HG02885 (cell line): ENCODE results near the gene CIB2.
A peak's percentile ranks its signal among the peaks of the same experiment; 100 is the strongest.

Experiments used
- ATAC-seq: cut with Tn5 transposase; IDR thresholded peaks from one replicate; pipeline ENCODE4 v1.9.1; 2021; ENCODE audit warnings: mild to moderate bottlenecking; ENCODE audit not compliant: unreplicated experiment, poor library complexity

The CIB2 gene

DNA sequence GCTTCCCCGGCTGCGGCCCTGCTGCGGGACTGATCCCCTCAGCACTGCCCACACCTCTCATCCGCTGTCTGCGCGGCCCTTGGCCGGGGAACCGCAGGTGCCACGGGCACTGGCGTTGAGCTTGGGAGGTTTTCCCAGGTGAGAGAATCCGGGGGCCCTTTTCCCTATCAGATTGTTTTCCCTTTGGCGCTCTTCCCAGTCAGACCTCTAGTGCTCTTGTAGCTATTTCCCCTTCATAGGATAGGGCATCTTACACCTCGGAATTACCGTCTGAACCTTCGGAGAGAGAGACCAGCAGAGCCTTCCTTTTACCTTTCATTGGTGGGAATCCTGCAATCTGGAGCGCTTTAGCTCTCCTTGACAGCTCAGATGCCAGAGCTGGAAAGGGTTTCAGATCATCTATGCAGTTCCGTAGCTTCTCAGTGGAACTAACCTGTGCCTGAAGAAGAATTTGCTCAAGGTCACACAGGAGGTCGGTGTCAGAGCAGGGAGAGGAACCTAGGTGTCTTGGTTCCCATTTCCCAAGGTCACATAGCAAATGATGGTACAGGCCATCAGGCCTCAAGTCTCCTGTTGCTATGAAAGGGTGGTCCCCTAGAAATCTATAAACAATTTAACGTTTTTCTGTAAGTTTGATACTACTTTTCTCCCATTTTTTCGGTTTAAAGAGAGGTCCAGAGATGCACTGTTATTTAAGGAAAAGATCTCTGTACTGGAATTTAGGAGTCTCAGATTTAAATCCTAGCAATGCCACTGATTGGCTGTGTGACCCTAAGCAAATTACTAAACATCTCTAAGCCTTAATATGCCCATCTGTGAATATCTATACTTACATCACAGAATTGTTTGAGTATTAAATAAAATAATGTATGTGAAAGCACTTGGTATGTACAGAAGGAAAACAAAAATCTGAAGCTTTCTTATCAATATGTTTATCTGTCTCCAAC lies 18.8 kb upstream of the CIB2 start:
- no peak for ATAC-seq

DNA sequence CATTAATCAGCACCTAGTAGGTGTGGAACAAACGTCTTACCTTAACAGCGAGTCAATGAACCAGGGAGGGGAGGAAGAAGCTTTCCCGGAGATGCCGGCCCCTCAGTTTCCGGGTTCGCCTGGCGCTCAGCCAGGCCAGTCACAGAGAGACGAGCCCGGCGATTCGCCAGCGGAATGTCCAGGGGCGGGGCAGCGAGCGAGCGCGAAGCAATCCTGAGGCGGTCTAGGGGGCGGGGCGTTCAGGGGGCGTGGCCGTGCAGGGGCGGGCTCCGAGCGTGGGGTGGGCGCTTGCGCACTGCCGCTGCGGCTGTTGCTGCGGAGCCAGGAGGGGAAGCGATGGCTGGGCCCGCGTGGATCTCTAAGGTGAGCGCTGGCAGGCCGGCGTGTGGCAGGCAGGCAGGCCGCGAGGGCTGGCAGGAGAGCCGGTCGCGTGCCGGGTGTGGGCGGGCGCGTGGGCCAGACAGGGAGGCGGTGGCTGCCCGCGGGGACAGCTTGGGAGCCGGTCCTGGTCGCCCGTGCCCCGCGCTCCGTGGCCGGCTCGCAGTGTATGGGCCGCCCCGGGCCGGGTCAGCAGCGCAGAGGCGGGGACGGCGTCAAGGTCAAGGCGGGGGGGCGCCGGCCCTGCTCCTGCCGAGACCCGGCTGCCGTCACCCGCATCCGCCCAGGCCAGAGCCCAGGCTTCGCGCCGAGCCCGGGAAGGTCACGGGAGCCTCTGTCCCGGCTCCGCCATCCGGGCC lies 18.0 kb upstream of the CIB2 start, which contains the start of gene IDH3A:
Gene IDH3A (plus strand): TSS at position 295 of the 737 bp plus-strand sequence. CDS start 42 bp downstream, at position 337.
- peak; percentile 82 for ATAC-seq

DNA sequence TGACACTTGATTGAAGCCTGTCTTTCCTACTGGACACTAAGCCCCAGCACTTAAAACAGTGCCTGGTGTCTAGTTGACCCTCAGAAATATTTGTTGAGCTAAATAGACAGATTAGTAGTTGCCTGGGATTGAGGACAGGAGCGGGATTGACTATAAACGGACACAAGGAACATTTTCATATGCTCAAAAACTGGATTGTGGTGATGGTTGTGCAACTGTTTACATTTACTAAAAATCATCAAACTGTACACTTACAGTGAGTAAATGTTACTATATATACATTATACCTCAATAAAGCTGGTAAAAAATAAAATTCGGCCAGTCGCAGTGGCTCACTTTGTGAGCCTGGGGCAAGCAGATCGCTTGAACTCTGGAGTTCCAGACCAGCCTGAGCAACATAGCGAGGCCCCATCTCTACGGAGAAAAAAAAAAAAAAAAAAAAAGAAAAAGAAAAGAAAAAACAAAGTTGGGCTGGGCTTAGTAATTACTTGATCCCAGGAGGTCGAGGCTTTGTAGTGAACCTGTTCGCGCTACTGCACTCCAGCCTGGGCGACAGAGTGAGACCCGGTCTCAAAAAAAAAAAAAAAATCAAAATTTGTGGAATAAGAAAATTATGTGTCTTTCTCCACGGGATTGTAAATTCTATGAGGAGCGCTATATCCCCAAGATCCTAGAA lies 17.3 kb upstream of the CIB2 start:
- peak; percentile 8 for ATAC-seq

DNA sequence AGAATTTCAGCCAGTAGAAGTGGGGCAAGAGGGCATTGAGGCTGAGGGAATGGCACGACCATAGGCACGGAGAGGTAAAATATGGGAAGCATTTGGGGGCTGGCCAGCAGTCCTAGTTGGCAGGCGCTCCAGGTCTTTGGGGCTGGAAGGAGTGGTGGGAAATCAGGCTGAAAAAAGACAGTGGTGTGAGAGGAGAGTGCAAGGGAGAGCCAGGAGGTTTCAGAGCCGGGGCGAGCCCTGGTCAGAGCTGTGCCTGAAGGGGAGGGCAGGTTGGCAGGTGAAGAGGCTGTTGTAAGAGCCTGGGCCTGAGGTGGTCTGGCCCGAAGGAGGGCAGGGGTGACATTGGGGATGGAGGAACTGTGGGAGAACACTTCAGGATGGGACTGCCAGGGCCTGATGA lies 16.3 kb upstream of the CIB2 start:
- no peak for ATAC-seq

DNA sequence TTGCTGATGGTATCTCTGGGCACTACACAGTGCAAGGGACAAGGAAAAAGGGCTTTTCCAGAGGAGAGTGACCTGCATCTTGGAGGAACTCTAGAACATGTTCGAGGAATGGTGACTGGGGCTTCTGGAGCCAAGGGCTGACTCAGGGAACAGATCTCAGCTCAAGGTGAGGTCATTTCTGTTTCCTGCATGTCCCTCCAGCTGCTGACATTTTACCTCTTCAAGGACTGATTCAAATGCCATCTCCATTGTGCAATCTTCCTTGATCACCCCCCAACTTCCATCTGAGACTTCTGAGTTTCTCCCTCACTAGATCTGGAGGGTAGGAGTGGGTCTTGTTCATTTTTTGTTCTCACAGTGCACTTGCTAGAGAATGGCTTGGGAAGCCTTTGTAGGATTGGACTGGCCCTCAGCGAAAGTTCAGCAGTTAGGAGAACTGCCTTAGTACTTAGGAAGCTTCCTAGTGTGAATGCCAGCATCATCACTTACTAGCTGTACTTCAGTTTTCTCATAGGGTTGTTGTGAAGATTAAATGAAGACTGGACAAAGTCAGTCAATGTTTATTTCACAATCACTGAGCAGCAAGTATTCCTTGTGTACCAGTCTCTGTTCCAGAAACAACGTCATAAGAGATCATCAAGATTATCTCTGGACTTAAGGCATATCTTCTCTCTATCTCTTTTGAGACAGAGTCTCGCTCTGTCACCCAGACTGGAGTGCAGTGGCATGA lies 15.3 kb upstream of the CIB2 start:
- no peak for ATAC-seq

DNA sequence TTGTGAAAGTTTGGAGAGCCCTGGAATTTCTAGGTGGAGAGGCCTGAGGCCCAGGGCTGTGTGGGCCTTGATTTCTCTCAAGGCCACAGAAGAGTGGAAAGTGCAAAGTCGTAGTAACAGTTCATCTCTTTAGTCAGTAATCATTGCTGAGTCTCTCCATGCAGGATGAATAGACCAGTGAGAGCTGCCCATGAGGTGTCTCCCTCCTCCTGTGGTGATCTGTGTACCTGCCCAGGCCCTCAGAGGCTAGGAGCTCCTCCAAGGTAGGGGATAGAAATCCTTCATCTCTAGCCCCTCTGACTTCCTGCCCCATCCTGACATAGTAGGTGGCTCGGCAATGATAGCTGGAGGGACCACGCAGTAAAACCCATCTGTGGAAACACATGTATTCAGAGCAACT lies 11.1 kb upstream of the CIB2 start:
- no peak for ATAC-seq

DNA sequence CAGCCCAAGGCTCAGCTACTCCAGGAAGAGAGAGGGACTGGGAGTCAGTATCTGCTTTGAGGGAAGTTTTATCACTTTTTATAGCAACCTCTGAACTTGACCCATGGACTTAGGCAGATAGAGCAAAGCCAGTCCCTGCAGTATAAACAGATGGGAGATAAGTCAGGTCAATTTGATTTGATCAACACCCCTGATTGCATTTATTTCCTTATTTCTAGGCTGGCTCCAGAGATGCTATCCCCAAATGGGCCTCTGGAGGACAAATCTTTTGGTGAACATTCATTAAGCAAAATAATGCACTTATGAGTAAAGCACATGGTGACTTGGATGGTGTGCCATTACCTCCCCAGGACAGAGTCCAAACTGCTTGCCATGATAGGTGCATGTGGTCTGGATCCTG lies 9.0 kb upstream of the CIB2 start:
- no peak for ATAC-seq

DNA sequence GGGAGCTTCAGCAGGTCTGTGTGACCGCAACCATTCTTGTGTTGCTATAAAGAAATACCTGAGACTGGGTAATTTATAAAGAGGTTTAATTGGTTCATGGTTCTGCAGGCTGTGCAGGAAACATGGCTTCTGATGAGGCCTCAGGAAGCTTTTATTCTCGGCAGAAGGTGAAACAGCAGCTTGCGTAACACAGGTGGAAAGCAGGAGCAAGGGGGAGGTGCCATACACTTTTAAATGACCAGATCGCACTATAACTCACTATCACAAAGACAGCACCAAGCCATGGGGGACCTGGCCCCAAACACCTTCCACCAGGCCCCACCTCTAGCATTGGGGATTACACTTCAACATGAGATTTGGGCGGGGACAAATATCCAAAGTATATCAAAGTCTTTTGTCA lies 8.3 kb upstream of the CIB2 start:
- no peak for ATAC-seq

DNA sequence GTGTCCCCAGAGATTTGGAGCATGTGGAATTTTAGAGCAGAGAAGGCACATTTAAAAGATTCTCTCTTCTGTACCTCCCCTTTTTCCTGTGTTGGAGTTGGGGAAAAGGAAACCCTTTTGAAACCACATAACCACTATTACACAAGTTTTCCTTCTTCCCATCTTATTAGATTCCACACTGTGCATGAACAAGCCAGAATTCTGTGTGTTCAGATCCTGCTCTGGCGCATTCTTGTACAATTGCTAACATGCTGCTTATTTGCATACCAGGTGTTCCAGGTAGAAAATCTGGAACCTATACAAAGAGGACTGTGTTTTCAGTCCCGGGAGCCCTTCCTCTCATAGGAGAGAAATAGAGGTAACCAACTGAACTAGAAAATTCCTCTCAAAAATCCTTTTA lies 2.6 kb upstream of the CIB2 start:
- ATAC-seq, result no peak

DNA sequence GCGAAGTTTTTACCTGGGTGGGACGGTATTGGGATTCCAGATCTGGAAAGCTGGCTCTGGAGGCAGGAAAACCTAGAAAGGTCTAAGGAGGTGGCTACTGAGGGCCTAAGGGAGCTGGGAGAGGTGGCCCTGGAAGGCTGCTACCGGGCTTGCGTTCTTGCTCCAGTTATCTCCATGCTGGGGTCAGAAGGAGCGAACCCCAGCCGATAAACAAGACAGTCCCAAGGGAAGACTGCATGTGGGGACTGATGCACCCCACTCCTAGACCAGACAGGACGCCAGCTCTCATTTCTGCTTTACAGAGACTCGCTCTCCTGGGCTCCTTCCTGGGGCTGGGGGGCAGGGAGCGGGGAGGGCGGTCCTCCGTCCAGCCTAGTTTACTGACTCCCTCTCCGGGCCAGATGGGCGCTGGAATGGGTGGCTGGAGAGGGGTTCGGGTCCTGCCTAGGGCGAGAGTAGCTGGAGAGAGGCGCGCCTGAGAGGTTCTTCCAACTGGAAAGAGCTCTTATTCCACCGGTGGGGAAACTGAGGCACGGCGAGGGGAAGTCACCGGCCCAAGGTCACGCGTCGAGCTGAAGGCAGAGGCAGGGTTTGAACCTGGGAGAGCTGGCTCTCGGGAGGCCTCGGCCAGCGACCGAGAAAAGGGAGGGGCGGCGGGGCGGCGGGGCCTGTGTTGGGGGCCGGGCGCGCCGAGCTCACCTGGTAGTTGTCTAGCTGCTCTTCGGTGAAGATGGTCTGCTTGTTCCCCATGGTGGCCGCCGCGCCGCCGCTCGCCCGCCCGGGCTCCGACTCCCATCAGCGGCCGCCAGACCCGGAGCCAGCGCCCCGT lies 565 bp downstream of the CIB2 start:
- peak; percentile 51 for ATAC-seq

DNA sequence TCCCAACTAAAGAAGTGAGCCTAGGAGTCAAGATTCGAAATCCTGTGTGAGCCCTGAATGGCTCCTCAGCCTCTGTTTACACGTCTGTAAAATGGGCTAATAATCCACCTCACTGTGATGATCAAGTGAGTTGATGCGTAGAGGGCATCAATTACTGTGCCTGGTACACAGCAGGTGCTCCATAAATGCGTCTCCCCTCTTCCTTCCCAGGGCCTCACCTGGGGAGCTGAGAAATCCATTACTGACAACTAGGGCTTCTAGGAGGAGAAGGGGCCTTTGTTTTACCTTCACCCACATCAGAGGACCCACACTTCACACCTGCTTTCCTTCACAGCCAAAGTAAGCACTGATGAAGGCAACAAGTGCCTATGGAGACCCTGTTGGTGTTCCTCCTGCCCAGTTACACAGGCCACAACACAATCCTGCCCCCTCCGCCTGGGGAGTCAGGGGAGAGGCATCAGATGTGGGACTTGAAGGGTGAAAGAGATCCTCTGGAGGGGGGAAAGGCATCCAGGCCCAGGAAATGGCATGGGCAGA lies 1.4 kb downstream of the CIB2 start:
- ATAC-seq, result no peak

DNA sequence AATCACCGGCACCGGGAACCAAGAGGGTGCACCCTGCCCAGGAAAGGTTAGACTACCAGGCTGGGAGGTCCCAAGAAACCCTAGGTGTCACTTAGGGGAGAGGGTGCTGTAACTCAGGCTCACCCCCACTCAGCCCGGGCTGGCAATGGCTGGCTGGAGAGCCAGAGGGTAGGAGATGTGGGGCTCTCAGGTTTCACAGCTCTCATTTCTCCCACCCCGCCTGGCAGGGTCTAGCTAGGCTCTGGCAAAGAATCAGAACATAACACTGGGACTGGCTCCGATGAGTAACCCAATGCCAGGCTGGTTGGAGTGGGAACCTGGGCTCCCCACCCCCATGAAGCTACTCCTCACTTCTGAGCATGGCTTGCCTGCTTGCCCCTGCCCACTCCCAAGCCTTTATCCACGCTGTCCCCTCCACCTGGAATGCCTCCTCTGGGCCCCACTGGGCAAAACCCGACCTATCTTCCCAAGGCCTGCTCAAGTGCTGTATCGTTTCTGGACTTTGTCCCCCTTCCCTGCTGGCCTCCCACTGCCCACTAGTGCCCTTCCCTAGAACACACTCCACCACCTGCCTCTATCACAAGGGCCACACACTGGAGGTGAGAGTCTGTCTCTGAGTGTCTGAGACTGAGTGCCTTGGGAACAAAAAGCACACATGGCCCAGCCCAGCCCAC lies 2.0 kb downstream of the CIB2 start:
- no peak for ATAC-seq

DNA sequence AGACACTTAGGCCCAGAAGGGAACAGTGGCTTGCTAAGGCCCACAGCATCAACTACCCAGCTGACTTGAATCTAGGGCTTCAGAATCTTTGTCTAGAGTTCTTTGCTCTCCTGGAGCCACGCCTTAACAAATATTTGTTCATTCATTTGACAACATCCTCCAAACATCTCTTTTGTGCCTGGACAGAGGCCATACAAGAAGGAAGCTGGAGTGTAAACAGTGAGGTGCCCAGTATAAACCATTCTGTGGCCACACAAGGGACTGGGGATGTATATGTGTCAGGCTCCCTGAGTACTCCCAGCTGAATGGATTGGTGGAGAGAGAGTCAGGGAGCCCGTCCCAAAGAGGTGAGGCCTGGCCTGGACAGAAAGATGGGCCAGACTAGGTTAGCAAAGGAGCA lies 3.4 kb downstream of the CIB2 start:
- ATAC-seq, result no peak

DNA sequence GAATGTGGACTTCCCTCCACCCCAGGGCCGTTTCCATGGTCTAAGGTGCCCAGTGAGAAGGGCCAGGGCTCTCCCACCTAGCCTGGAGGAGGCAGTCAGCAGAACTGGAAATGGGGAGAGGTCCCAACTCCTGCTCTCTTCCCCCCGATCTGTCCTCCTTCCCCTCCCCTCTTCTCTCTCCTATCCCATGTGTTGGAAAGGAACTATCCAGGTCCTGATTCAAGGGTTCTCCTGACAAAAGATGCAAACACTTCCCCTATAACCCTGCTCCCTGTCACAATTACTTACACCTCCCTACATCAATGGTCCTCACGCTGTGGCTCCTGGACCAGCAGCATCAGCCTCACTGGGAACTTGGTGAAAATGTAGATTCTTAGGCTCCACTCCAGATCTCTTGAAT lies 6.0 kb downstream of the CIB2 start:
- no peak for ATAC-seq

DNA sequence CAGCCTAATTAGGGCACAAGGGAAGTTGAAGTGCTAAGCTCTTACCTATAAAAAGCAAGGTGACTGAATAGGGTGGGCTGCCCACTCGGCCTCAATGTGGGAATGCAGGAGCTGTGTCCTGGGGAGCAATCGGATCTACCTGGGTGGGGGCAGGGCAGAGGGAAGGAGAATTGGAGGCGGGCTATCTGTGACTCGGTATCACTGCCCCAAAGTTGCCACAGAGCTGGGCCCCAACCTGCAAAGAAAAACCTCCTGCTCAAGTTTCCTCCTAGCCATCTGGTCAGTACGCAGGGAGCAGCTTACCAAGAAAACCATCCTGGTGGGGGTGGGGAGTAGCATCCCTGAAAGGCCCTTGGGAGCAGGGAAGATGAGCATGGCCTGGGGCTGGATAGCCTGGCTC lies 10.7 kb downstream of the CIB2 start:
- no peak for ATAC-seq

DNA sequence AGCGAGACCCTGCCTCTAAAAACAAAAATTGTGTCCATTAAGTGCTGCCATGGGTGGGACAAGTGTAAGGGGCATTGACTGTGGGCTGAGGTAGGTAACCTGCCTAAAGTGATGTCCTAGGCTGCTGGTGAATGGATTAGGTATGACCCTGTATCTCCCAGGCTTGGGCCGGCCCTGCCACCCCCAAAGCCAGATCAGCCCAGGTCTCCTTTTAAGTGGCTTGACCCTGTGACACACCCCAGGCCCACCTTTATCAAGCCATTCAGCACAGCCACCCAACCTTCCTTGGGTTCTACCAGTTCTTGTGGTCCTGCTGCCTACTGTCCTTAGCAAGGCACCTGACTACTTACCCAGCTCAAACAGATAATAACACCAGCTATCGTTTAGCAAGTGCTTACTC lies 18.7 kb downstream of the CIB2 start:
- no peak for ATAC-seq

DNA sequence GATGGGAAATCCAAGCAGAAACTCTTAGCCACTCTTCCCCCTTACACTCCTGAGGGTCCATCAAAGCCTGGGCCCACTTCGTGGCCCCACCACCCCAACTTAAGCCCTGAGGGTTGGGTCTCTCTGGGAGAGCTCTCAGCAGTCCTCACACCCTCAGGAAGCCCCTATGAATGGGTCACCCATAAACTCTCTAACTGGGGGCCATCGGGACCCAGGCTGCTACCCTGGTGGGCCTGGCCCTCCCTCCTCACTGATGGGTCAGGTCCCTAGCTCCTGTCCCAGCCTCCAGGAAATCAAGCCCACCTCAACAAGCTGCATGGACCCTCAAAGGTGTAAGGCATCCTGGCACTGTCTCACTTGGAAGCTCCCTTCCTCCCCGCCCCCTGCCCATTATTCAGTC lies 19.5 kb downstream of the CIB2 start:
- no peak for ATAC-seq

DNA sequence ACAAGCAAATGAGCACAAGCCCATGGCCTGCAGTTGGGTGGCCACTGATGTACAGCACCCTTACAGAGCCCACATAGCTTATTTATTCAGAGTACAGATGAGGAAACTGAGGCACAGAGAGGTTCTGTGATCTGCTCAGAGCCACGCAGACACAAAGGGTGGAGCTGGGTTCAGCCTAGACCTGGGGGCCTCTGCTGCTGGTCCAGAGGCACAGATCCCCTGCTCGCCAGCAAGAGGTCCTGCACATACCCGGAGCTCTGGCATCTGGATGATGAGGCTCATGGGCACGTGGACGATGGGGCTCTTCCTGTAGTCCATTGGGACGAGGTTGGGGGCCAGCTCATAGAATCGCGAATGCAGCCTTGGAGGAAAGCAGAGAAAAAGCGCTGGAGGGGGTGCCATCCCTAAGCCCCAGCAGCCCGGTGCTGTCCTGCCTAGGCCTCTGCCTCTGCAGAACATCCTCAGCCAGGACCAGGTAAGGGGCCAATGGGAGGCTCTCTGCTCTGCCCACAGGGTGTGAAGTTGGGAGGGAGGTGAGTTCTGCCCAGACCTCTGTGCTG lies 20.2 kb downstream of the CIB2 start:
- no peak for ATAC-seq
